ENCODE data around the gene ANKMY1. TPM values are rescaled to one million over a fixed set of nuclear protein-coding genes. Genes with fewer than 3 reads are reported as not detected.
"Not testable (repeated sequence)": the region's sequence is repeated elsewhere in the genome, so short reads cannot be mapped to it uniquely, and the experiment has no call there.

The ANKMY1 gene
- total RNA-seq, 4 donors from 2014 or later: 7.0 to 12.0 (median 8.9) TPM

- Histone ChIP-seq H3K27ac (peak overlapping the region in 1 of 4 donors; percentile 98), H3K27me3 (no peaks in the 10 kb centered on the region), H3K4me1 (peaks cover 4 to 67% (median 33%) of the 10 kb centered on the region in 3 donors), H3K4me3 (no peak overlapping the region), H3K9me3 (no peaks in the 10 kb centered on the region), H3K36me3 (no peaks in the 10 kb centered on the region)
- 85 to 91% methylated on average over 7 of the region's 10 CpGs for WGBS, 2 donors (ENCODE audit: low coverage in 1 of 2)
- TF ChIP-seq EP300 (IDR thresholded peaks at IDR 0.05) (no peak), POLR2AphosphoS5 (IDR thresholded peaks at IDR 0.05) (no peak), CTCF (IDR thresholded peaks at IDR 0.05) (no peak), POLR2A (IDR thresholded peaks at IDR 0.05) (no peak)
- no peak for ATAC-seq
Measured at GRCh38 chr2:240564561-240565332, 7.0 kb upstream of the ANKMY1 start.

GRCh38 chr2:240563951-240564560 is 6.3 kb upstream of the ANKMY1 start:
- Histone ChIP-seq H3K4me1 (peaks cover 4 to 67% (median 34%) of the 10 kb centered on the region in 3 donors), H3K27ac (peak overlapping the region in 1 of 4 donors; percentile 17), H3K9me3 (no peaks in the 10 kb centered on the region), H3K36me3 (no peaks in the 10 kb centered on the region), H3K4me3 (no peak overlapping the region), H3K27me3 (no peaks in the 10 kb centered on the region)
- 91 to 95% methylated on average over 7 to 9 of the region's 12 CpGs for WGBS, 2 donors (ENCODE audit: low coverage in 1 of 2)
- ATAC-seq: no peak
- TF ChIP-seq POLR2AphosphoS5 (IDR thresholded peaks at IDR 0.05) (no peak), EP300 (IDR thresholded peaks at IDR 0.05) (no peak), POLR2A (IDR thresholded peaks at IDR 0.05) (no peak), CTCF (IDR thresholded peaks at IDR 0.05) (no peak)

- not testable (repeated sequence) for ATAC-seq, H3K27me3 ChIP-seq, H3K36me3 ChIP-seq, H3K4me3 ChIP-seq, H3K27ac ChIP-seq, H3K9me3 ChIP-seq
- WGBS, 2 donors (ENCODE audit: low coverage in 1 of 2): 97% methylated on average over 6 to 15 of the region's 17 CpGs
- H3K4me1 ChIP-seq: peaks cover 4 to 73% (median 34%) of the 10 kb centered on the region in 3 donors
Measured at GRCh38 chr2:240563231-240563630, 5.4 kb upstream of the ANKMY1 start.

- peak overlapping the region; percentile 17 to 95 for H3K4me3 ChIP-seq
- TF ChIP-seq POLR2A (IDR thresholded peaks at IDR 0.05): no peak
- no peak for TF ChIP-seq POLR2AphosphoS5 (IDR thresholded peaks at IDR 0.05)
- peak in 1 of 4 experiments; percentile 46 for TF ChIP-seq CTCF (IDR thresholded peaks at IDR 0.05)
- ATAC-seq: no peak
- H3K4me1 ChIP-seq: peaks cover 0 to 73% (median 36%) of the 10 kb centered on the region in 3 donors
- peak overlapping the region; percentile 44 to 100 (median 100) for H3K27ac ChIP-seq
- 39% methylated on average over 9 to 12 of the region's 14 CpGs for WGBS, 2 donors (ENCODE audit: low coverage in 1 of 2)
- H3K36me3 ChIP-seq: no peaks in the 10 kb centered on the region
- H3K27me3 ChIP-seq: peaks cover 16% of the 10 kb centered on the region
- no peaks in the 10 kb centered on the region for H3K9me3 ChIP-seq
Measured at GRCh38 chr2:240561325-240561971, 3.7 kb upstream of the ANKMY1 start.

GRCh38 chr2:240560480-240561324 is 2.9 kb upstream of the ANKMY1 start:
- no peaks in the 10 kb centered on the region for H3K9me3 ChIP-seq
- ATAC-seq: peak; percentile 91
- H3K27me3 ChIP-seq: peaks cover 16% of the 10 kb centered on the region
- H3K4me1 ChIP-seq: peaks cover 0 to 67% (median 30%) of the 10 kb centered on the region in 3 donors
- WGBS, 2 donors (ENCODE audit: low coverage in 1 of 2): 0% methylated on average over 2 to 3 of the region's 101 CpGs
- H3K36me3 ChIP-seq: no peaks in the 10 kb centered on the region
- peak overlapping the region; percentile 51 to 95 for H3K4me3 ChIP-seq
- peak in 2 of 4 experiments; percentile 59 to 60 for TF ChIP-seq CTCF (IDR thresholded peaks at IDR 0.05)
- TF ChIP-seq POLR2AphosphoS5 (IDR thresholded peaks at IDR 0.05): peak; percentile 76
- no peak for TF ChIP-seq EP300 (IDR thresholded peaks at IDR 0.05)
- peak; percentile 72 to 80 for TF ChIP-seq POLR2A (IDR thresholded peaks at IDR 0.05)
- peak overlapping the region; percentile 90 to 100 (median 100) for H3K27ac ChIP-seq
